RKO (cell line): Measurements from ENCODE around the gene IFT20.

ENCODE experiments used
- DNase-seq: peaks from one replicate; pipeline ENCODE4 v3.0.0-alpha.2; 2016; ENCODE audit warnings: low spot score

Gene IFT20

DNA sequence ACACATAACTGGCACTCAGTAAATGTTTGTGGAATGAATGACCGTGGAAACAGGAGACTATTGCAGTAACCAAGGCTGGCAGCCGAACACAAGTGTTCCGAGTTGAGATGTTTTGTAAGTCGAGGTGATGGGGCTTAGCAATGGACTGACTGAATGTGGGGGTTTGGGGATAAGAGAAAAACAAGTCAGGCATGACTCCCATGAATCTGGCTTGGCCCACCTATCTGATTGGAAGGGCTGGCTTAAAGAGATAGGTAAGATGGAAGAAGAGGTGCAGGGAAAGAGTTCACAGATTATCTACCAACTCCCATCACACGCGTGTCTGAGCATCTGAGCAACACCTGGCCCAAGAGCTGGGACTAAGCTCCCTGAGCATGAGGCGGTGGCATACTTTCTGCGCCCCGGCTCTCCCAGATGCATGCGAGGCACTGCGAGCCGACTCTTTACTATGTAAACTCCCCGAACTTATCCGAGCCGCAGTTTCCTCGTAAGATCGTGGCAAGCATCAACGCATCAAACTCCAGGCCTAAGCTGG, 539 bp downstream of the IFT20 start:
- no peak for DNase-seq

DNA sequence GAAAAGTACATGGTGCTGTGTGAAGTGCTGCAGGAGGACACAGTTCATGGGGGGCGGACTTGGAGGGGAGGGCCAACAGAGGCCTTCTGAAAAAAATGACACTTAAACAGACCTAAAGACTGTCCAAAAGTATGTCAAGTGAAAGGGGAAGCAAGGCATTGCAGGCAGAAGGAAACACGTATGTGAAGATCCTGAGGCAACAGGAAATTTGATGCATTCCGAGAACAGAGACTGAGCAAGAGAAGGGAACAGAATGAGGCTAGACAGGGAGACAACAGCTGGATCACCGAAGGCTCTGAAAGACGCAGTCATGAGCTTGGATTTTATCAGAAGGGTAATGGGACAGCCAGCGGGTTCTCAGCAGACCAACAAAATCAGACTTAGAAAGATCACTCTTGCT, 1.1 kb downstream of the IFT20 start:
- DNase-seq, result no peak

DNA sequence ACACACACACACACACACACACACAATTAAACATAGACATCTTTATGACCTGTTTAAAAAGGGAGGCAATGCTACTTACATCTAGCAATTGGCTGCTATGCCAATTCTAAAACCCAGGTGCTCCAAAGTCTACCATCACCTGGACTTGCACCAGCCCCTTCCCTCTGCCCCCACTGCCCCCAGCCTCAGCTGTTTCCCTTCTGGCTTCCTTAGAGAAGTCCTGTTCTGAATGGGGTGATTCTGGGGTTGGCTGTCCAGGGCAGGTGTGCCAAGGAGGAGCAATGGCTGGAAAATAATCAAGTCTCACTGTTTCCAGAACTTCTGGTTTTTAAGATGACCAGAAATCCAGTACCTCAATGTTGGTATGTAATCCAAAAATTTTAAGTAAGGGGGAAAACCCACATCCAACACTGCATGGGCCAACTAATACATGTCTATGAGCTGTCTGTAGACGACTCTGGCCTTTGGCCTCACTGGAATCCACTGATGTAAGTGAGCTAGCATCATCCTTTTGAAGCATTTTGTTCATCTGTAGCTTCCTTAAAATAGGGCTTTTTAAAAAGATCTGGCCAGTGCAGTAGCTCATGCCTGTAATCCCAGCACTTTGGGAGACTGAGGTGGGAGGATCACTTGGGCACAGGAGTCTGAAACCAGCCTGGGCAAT, 2.1 kb downstream of the IFT20 start:
- DNase-seq, result no peak

DNA sequence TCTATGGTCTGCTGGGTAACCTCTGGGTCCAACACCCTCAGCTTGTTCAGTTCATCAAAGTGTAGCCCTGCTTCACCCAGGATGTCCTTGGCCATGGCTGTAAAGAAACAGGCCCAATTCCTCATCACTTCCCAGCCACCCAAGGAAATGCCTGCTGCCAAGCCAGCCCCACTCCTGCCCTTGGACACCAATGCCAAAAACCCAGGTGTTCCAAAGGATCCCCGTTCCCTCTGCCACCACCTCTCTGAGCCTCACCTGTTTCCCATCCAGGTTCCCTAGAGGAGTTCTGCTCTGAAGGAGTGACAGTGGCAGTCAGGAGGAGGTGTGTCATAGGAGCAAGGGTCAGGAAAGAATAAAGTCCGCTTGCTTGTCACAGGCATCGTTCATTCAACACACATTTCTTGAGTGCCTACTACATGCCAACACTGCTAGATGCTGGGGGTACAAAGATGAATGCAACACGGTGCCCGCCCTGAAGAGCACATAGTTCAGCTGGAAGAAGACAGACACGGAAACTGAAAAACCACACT, 3.3 kb downstream of the IFT20 start:
- no peak for DNase-seq

DNA sequence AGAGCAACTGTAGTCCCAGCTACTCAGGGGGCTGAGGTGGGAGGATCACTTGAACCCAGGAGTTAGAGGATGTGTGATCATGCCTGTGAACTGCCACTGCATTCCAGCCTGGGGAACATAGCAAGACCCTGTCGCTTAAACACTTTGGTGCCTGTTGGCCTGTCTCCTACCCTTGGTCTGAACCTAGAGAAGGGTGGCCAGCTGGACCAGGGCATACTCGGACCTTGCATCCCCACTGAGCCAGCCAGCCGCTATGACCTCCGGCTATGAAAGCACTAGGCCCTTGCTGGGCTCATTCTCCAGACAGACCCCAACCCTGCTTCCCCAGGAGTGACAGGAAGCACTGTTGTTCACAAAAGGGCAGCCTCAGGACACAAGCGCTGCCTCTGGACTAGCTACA, 4.6 kb downstream of the IFT20 start:
- DNase-seq, result no peak

DNA sequence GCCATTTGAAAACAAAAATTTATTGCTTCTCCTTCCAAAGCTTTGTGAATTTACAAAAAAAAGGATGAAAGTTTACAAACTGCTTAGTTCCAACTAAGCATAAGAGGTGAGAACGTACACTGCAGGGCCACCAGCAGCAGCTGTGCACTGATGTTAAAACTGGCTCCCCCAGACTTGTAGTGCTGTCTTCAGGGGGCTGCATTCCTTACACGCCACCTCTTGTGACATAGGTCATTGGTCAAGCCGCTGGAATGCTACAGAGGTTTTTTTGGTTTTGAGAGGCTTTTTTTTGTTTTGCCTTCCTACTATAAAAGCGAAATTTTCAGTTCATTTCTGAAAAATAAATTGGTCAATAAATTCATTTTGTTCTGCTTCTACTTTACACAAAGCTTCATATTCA, 6.9 kb downstream of the IFT20 start:
- no peak for DNase-seq

DNA sequence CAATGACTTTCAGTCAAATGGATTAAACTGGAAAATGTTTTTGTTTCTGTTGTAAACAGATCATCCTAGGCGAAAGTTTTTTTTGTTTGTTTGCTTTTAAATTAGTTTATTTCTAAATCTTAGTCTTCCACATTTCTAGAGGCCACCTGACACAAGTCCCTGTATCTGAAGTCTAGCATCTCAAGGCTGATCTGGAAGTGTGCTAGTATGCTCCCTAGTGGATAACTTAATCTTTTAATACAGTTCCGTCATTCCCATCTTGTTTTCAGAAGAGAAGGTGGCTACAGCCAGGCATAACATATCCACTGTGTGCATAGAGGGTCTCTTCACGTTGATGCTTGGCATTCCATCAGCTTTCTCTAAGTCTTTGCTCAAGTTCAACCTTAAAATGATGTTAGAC, 7.6 kb downstream of the IFT20 start:
- no peak for DNase-seq

DNA sequence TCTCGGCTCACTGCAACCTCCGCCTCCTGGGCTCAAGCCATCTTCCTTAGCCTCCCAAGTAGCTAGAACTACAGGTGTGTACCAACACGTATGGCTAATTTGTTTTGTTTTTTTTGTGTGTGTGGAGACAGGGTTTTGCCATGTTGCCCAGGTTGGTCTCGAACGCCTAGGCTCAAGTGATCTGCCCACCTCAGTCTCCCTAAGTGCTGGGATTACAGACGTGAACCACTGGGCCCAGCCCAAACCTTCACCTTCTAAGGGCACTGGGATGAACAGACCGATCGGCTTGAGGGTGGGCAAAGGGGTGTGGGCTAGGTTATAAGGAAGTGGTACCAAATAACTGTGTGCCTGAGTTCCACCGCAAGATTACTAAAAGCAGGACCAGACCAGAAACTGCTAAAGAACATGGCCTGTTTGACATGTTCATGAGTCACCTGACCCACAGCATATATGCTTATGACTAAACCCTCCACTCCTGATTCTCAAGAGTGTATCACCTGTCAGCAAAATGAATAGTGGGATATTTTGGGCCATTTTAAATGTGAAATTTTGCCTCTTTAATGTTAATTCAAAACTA, 8.2 kb downstream of the IFT20 start:
- no peak for DNase-seq

DNA sequence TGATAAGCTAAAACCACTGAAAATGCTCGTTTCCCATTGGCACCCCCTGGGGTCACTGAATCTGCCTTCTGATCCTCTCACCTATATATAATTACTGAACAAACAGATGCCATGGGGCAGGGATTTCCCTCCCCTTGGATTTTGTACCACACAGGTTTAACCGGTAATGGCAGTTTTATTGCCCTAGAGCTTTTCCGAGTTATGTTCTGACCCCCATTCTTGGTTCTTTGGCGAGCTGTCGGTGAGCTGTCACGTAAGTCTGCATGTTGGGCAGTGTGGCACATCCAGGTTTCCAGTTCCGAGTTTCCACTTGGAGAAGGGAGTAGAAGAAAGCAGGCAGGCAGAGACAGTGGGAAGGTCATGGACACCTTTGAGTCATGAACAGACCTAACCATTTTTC, 9.2 kb downstream of the IFT20 start:
- no peak for DNase-seq

DNA sequence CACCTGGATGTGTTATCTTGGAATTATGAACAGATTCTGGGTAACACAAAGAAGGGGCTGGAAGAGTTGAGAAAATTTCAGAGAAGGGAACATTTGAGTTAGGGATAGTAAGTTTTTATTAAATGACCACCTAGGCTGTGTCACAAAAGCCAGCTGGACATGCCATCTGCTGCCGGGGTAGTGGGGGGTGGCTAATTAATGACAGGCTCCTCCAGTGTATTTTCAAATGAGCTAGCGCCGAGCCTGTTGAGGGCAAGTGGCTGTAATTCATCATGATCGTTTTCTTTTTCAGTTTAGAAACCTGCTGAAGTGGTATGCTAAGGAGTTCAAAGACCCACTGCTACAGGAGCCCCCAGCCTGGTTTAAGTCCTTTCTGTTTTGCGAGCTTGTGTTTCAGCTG, 10.1 kb downstream of the IFT20 start:
- no peak for DNase-seq

DNA sequence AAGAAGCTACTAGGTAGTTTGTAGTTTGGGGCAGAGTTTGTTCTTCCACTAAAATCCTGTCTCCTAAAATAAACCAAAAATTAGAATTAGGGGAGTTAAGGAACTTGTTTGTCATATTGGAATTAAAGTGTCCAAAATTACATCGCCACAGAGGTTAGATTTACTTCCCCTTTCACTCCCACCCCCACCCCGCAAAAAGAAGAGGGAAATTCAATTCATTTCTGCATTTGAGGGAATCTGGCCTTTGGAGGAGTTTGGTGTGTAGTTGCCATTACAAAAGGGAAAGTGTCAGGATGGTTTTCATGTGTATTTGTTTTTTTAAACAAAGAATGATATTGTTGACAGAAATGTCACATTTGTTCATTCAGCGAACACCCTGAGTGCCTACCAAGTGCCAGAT, 10.5 kb downstream of the IFT20 start:
- DNase-seq, result no peak

DNA sequence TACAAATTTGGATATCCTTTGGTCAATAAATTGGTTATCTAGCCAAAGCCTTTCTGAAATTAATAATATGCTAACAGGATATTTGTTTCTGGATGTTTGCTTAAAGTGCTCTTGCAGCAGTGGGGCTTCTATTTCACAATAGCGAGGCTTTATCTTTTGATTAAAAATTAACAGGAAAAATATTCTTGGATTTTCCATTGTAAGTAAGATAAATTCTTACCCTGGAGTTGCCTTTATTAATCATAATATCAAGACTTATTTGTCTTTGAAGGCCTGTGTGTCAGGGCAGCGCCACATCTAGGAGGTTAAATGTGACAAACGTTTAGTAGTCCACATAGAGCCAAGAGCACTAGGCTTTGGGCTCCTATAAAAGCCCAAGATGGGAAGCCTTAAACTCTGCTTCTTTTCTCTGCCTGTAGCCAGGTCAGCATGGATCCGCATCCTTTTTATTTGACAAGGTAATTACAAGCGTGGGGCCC, 11.0 kb downstream of the IFT20 start:
- no peak for DNase-seq

DNA sequence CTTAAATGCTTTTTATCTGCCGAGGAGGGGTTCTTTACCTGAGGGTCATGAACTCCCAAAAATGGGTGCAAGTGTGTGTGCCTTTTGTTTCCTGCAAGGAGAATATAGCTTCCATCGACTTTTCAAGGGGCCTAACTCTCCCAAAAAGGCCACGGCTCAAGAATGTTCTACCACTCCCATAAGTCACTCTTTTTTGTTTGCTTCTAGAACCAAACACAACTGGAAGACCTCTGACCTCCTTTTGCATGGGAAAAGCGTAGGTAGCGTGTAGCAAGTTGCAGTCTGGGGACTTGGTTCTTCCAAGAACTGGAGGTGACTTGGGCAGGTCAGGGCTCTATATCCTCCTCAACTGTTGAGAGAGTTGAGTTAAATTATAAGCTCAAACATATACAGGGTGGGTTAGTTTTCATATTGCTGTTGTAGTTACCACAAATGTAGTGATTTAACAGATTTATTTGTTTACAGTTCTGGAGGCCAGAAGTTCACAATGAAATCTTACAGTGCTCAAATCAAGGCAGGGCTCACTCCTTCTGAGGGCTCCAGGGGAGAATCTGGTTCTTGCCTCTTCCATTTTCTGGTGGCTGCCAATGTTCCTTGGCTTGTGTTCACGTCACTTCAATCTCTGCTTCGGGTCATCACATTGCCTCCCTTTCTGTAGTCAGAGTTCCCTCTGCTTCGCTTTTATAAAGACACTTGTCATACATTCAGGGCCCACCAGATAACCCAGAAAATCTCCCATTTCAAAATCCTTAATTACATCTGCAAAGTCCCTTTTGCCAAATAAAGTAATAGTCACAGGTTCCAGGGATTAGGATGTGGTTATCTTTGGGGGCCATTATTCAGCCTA, 14.8 kb downstream of the IFT20 start:
- no peak for DNase-seq

DNA sequence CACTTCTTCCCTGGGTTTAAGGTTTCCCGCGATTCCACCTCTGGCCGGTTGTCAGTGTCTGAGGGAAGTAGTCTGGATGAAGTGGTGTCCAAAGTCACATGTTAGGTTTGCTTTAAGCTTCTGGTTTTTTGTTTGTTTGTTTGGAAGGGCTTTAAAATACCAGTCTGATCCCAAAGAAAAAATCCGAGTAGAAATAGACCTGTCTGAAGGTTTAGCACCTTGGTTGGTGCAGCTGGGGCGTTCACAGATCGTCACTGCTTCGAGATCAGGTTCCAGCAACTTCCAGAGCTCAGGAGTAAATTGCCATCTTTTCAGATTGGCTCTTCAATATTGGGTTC, 15.7 kb downstream of the IFT20 start:
- DNase-seq, result peak; percentile 49

DNA sequence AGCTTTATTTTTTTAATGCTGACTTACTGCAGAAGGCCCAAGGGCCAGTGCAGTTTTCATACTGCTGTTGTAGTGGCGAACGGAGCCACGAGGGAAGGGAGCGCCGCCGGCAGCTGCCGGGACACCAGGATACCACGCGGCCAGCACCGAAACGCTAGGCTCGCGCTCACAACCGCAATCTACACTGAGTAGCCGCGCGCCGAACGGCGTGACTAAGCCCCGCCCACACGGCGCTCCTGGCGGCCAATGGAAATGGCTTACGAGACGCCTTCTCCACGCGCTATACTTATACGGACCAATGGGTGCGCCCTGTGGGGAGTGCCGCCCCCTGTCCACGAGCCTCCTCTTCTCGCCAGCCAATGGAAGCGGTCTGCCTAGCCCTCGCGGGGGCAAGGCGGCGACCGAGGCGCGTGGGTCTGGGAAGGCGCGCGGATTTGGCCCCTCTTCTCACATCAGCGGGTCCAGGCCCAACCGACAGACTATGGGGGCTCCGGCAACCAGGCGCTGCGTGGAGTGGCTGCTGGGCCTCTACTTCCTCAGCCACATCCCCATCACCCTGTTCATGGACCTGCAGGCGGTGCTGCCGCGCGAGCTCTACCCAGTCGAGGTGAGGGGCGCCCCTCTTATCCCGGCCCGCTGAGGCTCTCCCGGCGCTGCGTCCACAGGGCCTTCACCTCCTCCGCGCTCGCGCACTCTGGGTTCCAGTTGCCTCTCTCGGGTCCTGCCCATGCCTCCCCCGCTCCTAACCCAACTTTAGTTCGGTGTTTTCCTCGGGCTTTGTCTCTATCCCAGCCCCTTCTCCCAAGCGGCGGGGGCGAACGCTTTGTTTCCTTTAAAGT, 16.3 kb downstream of the IFT20 start, which contains the start of gene TMEM97:
TMEM97 (plus strand) TSS at position 442 of the 839 bp plus-strand sequence; CDS start at position 482, 40 bp downstream.
- peak; percentile 98 for DNase-seq

DNA sequence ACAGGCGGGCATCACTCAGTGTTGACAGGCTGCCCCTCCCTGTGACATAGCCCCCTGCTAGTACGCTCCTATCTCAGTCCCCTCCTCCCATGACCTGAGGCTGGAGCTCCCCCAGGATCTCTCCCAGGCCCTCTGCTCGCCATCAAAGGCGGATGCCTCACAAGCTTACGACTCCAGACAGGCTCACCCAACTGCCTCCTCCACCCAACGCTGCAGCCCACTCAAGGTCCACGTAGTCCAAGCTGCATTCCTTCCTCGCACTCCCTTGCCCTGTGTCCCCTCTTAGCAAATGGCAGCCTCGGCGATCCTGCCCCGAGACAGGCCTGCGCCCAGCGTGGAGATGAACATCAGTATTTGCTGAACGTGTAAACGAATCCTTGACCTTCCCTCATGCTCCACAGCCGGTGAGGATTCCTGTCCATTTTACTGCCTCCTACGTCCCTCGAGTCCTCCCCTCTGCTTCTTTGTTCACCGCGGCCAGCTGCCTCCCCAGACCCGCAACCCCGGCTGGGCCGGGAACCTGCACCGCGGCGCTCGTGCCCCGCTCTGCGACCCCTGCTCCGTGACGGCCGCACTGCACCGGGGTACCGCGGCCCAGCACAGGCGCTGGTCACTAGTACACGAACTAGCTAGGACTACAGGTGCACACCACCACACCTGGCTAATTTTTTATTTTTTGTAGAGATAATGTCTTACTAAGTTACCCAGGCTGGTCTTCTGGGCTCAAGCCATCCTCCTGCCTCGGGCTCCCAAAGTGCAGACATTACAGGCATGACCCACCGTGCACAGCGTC, 17.1 kb downstream of the IFT20 start:
- peak; percentile 26 for DNase-seq

DNA sequence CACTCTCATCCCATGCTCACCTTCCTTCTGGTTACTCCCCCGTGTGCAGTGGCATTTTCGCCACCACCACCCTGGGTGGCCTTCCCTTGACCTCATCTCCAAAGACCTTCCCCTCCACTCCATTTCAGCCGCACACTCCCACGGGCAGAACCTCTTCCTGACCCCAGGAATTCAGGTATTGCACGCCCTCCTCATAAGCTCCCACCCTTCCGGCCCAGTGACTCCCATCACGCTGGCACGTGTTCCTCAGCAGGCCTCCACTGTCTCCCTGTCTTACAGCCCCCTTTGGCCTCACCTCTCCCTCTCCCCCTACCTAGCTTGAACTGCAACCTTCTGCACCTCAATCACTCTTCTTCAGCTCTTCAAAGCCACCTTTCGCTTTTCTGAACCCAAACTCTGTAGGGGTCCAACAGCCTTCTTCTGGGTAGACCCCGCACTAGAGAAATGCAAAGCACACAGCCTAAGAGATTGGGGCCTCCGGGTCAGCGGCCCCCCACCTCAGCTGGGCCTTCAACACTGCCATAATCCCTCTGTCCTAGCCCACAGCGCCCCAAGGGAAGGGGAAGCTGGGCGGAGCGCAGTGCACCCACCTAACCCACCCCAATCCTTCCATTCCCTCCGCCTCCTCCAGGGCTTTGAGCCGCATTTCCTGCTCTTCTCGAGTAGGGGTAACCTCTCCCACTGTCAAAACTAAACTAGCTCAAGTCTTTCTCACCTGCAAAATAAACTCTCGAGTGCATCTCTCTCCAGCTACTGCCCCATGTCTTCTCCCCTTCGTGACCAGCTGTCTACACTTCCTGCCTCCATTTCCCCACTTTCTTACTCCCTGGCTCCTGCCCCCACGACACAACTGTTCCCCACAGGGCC, 17.9 kb downstream of the IFT20 start:
- DNase-seq, result no peak

DNA sequence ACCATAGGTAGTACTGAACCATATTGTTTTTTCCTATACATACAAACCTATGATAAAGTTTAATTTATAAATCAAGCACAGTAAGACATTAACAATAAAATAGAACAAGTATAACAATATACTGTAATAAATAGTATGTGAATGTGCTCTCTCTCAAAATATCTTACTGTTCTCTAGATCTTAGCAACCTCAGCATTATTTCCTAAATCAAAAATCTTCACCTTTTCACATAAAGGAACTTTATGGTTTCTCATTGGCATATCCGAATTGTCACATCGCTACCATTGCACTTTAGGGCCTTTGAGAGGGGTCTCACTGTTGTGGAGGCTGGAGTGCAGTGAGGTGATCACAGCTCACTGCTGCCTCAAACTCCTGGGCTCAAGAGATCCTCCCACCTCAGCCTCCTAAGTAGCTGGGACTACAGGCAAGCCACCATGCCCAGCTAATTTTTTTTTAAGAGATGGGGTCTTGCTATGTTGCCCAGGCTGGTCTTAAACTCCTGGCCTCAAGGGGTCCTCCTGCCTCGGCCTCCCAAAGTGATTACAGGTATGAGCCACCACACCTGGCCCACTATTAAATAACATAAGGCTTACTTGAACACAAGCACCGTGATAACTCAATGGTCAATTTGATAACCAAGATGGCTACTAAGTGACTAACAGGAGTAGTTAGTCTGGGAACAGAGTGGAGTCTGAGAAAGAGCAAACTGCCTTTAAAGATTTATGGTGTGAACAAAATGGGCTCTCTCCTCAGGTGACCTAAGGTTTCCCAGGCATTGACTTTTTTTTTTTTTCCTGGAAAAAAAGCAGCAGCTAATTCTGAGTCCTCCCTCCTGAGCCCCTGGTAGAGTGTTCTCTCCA, 19.2 kb downstream of the IFT20 start:
- DNase-seq, result no peak

DNA sequence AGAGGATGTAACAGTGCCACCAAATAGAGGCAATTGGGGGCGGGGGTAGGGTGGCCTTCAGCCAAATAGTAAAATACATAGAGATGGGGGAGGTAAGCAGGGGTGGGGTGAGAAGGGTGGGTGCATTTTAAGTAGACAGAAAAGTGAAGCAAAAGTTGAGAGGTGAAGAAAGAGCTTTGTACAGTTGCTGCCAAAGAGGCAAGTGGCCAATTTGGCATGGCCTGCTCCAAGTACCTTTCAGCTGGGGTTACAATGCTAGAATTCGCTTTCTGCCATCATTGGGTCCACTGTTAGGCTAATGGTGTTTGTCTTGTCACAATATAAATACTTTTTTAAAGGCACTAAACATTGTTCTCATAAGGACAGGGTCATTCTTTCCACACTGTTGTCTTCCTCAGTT, 21.4 kb downstream of the IFT20 start:
- no peak for DNase-seq
